ENCODE results near the gene NPC1L1. TPM values are rescaled to one million over a fixed set of nuclear protein-coding genes. Genes with fewer than 3 reads are reported as not detected.

The NPC1L1 gene
- total and polyA plus RNA-seq, 2 of the 13 experiments (the other 11 are each of a cell fraction or from before 2014, with no cell fraction given) = 4.8 to 14.5 TPM

DNA sequence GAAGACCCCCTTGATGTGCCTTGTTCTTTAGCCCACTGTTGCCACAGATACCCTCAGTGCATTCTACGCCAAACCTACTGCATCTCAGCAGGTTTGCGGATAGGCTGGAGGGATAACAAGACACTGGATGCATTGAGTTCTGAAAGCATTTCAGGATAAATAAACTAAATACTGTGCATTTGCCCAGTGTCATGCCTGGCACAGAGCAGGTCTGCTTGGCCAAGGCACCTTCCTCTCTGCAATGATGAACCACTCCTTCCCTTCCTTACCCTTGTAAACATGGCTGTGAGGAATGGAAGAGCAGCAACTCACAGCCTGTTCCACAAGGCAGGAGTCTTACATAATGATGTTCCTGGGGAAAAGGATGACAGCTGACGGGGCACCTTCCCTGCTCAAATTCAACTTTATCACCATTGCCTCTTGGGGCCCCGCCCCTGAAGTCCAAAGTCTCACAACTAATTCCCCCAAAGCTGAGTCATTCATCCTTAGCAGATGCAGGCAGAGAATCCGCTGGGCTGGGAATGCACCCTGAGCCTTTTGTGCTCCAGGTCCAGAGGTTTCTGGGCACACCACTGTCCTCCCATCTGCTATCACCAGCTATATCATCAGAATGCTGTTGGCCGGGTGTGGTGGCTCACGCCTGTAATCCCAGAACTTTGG, 21.0 kb upstream of the NPC1L1 start (continued):
- TF ChIP-seq, protein P1, sequence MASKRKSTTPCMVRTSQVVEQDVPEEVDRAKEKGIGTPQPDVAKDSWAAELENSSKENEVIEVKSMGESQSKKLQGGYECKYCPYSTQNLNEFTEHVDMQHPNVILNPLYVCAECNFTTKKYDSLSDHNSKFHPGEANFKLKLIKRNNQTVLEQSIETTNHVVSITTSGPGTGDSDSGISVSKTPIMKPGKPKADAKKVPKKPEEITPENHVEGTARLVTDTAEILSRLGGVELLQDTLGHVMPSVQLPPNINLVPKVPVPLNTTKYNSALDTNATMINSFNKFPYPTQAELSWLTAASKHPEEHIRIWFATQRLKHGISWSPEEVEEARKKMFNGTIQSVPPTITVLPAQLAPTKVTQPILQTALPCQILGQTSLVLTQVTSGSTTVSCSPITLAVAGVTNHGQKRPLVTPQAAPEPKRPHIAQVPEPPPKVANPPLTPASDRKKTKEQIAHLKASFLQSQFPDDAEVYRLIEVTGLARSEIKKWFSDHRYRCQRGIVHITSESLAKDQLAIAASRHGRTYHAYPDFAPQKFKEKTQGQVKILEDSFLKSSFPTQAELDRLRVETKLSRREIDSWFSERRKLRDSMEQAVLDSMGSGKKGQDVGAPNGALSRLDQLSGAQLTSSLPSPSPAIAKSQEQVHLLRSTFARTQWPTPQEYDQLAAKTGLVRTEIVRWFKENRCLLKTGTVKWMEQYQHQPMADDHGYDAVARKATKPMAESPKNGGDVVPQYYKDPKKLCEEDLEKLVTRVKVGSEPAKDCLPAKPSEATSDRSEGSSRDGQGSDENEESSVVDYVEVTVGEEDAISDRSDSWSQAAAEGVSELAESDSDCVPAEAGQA (IDR thresholded peaks at IDR 0.05; ENCODE audit: low read depth) = 0 out of 2 replicates have a peak, but pooled peaks have one; percentile 17
- TF ChIP-seq, protein P1 (CRISPR knock-in tag; IDR thresholded peaks at IDR 0.05; ENCODE audit: borderline replicate concordance) = no peak
- TF ChIP-seq ETV6 (CRISPR knock-in tag; conservative IDR thresholded peaks at IDR 0.05) (no peak), ZNF879 (CRISPR knock-in tag; IDR thresholded peaks at IDR 0.05) (no peak), TARDBP (CRISPR knock-in tag; IDR thresholded peaks at IDR 0.05) (peak; percentile 90), GATAD1 (CRISPR knock-in tag; IDR thresholded peaks at IDR 0.05) (peak; percentile 46; the same call in 1 of the 2 replicates), SYNCRIP (IDR thresholded peaks at IDR 0.05; ENCODE audit: insufficient read depth, low read depth, low read length) (no peak), HNRNPL (IDR thresholded peaks at IDR 0.05; ENCODE audit: low read depth, low read length) (no peak), ZNF501 (CRISPR knock-in tag; IDR thresholded peaks at IDR 0.05) (peak; percentile 55), ZNF619 (CRISPR knock-in tag; IDR thresholded peaks at IDR 0.05) (no peak), CBX1 (IDR thresholded peaks at IDR 0.05; ENCODE audit: low read depth) (peak; percentile 34), SMARCC2 (IDR thresholded peaks at IDR 0.05) (no peak), ASH2L (IDR thresholded peaks at IDR 0.05; ENCODE audit: insufficient read length, low read depth, low read length) (no peak)
- TF ChIP-seq, protein P2, sequence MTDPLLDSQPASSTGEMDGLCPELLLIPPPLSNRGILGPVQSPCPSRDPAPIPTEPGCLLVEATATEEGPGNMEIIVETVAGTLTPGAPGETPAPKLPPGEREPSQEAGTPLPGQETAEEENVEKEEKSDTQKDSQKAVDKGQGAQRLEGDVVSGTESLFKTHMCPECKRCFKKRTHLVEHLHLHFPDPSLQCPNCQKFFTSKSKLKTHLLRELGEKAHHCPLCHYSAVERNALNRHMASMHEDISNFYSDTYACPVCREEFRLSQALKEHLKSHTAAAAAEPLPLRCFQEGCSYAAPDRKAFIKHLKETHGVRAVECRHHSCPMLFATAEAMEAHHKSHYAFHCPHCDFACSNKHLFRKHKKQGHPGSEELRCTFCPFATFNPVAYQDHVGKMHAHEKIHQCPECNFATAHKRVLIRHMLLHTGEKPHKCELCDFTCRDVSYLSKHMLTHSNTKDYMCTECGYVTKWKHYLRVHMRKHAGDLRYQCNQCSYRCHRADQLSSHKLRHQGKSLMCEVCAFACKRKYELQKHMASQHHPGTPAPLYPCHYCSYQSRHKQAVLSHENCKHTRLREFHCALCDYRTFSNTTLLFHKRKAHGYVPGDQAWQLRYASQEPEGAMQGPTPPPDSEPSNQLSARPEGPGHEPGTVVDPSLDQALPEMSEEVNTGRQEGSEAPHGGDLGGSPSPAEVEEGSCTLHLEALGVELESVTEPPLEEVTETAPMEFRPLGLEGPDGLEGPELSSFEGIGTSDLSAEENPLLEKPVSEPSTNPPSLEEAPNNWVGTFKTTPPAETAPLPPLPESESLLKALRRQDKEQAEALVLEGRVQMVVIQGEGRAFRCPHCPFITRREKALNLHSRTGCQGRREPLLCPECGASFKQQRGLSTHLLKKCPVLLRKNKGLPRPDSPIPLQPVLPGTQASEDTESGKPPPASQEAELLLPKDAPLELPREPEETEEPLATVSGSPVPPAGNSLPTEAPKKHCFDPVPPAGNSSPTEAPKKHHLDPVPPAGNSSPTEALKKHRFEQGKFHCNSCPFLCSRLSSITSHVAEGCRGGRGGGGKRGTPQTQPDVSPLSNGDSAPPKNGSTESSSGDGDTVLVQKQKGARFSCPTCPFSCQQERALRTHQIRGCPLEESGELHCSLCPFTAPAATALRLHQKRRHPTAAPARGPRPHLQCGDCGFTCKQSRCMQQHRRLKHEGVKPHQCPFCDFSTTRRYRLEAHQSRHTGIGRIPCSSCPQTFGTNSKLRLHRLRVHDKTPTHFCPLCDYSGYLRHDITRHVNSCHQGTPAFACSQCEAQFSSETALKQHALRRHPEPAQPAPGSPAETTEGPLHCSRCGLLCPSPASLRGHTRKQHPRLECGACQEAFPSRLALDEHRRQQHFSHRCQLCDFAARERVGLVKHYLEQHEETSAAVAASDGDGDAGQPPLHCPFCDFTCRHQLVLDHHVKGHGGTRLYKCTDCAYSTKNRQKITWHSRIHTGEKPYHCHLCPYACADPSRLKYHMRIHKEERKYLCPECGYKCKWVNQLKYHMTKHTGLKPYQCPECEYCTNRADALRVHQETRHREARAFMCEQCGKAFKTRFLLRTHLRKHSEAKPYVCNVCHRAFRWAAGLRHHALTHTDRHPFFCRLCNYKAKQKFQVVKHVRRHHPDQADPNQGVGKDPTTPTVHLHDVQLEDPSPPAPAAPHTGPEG (CRISPR knock-in tag; IDR thresholded peaks at IDR 0.05) = no peak
- TF ChIP-seq, protein P3, sequence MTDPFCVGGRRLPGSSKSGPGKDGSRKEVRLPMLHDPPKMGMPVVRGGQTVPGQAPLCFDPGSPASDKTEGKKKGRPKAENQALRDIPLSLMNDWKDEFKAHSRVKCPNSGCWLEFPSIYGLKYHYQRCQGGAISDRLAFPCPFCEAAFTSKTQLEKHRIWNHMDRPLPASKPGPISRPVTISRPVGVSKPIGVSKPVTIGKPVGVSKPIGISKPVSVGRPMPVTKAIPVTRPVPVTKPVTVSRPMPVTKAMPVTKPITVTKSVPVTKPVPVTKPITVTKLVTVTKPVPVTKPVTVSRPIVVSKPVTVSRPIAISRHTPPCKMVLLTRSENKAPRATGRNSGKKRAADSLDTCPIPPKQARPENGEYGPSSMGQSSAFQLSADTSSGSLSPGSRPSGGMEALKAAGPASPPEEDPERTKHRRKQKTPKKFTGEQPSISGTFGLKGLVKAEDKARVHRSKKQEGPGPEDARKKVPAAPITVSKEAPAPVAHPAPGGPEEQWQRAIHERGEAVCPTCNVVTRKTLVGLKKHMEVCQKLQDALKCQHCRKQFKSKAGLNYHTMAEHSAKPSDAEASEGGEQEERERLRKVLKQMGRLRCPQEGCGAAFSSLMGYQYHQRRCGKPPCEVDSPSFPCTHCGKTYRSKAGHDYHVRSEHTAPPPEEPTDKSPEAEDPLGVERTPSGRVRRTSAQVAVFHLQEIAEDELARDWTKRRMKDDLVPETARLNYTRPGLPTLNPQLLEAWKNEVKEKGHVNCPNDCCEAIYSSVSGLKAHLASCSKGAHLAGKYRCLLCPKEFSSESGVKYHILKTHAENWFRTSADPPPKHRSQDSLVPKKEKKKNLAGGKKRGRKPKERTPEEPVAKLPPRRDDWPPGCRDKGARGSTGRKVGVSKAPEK (CRISPR knock-in tag; IDR thresholded peaks at IDR 0.05; ENCODE audit: borderline replicate concordance) = no peak

All from HepG2 (cell line).